Measurements from ENCODE around the gene MALSU1.

DNA sequence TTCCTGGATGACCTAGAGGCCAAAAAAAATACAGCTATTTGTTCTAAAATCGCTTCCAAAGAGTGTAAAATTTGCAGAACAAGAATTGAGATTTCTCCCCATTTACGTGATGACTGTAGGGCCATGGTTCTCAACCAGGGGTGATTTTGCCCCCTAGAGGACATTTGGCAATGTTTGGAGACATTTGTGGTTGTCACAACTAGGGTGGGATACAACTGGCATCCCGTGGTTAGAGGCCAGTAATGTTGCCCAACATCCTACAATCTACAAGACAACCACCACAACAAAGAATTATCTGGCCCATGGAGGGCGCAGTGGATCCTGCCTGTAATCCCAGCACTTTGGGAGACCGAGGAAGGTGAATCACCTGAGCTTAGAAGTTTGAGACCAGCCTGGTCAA is 22.8 kb upstream of the MALSU1 start:
- TF ChIP-seq, protein P1, sequence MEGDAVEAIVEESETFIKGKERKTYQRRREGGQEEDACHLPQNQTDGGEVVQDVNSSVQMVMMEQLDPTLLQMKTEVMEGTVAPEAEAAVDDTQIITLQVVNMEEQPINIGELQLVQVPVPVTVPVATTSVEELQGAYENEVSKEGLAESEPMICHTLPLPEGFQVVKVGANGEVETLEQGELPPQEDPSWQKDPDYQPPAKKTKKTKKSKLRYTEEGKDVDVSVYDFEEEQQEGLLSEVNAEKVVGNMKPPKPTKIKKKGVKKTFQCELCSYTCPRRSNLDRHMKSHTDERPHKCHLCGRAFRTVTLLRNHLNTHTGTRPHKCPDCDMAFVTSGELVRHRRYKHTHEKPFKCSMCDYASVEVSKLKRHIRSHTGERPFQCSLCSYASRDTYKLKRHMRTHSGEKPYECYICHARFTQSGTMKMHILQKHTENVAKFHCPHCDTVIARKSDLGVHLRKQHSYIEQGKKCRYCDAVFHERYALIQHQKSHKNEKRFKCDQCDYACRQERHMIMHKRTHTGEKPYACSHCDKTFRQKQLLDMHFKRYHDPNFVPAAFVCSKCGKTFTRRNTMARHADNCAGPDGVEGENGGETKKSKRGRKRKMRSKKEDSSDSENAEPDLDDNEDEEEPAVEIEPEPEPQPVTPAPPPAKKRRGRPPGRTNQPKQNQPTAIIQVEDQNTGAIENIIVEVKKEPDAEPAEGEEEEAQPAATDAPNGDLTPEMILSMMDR (IDR thresholded peaks at IDR 0.05 in 4 of 5, conservative IDR thresholded peaks at IDR 0.05 in 1 of 5) = no peak
- no peak for TF ChIP-seq POLR2A (IDR thresholded peaks at IDR 0.05)
